ENCODE data around the gene ZIM2.

ZIM2 gene

GRCh38 chr19:56839652-56840450, 675 bp downstream of the ZIM2 start:
- DNase-seq (ENCODE audit: low read depth in 2 of 2, low spot score in 1 of 2), result no peak

DNA sequence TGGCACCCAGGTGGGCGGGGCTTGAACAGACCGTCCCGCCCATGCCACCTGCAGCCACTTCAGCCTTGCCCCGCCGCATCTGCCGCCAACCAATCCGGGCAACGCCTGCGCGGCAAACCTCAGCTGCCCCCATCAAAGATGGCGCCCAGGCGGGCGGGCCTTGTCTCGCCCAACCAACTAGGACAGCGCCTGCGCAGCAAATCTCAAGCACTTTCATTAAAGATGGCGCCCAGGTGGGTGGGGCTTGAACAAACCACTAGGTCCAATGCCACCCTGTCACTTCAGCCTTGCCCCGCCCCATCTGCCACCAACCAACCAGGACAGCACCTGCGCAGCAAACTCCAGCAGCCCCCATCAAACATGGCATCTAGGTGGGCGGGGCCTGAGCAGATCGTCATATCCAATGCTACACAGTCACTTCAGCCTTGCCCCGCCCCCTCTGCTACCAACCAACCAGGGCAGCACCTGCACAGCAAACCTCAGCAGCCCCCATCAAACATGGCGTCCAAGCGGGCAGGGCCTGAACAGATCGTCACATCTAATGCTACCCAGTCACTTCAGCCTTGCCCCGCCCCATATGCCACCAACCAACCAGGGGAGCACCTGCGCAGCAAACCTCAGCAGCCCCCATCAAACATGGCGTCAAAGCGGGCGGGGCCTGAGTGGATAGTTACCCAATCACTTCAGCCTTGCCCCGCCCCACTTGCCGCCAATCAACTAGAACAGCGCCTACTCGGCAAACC, 1.4 kb downstream of the ZIM2 start:
- DNase-seq (ENCODE audit: low read depth in 2 of 2, low spot score in 1 of 2), result peak in 1 of 2 donors; percentile 2

DNA sequence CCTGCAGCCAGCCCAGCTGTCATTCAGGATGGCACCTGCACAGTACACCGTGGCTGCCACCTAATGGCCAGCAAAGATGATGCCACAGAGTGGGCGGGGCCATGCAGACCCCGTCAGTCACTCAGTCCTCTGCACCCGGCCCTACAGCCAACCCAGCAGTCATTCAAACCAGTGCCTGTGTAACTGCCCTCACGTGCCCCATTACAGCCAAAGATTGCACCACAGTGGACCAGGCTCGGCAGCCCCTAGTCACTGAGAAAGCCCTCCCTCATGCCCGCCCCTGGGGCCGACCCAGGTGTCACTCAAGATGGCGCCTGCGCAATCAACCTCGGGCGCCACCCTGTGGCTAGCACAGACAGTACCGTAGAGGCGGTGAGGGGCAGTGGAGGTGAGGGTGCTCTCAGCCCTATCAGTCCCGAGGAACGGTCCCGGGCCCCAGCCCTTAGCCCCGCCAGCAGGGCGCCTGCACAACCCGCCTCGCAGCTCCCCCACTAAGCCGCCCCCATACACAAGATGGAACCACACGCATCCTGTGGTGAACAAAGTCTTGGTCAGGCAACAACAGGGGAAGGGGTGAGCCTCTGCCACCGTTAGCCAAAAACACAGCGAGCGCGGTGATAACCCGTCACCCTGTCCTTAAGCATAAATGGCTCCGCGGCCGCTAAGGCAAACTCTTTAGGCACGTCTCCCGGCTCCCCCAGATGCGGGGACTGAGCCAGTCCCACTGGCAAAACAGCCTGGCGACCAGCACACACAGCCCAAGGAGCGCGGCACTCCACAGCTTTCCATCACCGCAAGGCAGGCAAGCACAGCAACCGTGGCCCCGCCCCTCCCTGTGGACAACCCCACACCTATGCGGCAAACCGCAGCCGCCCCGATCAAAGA, 2.3 kb downstream of the ZIM2 start:
- DNase-seq (ENCODE audit: low read depth in 2 of 2, low spot score in 1 of 2), result no peak

DNA sequence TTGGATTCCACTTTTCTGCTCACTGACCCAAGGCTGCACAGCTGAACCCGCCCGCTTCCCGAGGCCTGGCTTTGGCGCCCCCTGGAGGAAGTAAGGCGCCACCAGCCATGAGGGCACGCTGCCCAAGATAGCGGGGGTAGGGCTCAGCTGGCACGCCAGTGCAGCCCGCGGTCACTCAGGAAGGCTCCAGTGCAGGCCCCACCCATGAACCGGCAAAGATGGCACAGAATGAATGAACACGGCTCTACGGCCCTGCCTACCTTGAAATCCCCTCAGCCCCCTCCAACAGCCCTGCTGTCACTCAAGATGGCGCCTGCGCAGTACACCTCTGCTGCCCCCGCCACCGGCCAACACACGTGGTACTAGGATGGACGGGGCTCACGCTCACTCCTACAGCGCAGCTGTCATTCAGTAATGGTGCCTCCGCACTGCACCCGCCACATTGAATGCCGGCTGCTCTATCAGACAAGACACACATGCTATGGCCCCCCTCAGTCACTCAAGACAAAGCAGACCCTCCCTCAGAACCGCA, 3.0 kb downstream of the ZIM2 start:
- DNase-seq (ENCODE audit: low read depth in 2 of 2, low spot score in 1 of 2), result no peak

DNA sequence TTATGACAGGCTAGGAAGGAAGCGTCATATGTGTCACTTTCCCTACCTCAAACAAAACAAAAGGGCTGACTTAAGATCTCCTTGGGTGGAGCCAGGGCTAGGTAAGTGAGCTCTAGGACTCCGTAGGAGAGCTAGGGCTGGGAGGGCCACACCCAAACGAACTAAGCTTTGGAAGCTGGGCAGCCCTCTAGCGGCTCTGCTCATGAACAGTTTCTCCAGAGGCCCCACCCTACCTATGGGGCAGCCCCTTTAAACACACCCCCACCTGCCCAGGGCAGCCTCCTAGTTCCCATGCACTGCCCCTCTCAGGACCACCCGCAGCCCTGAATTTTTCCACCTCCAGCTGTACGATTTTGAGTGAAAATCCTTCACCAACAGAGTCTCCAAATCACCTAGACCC, 3.5 kb downstream of the ZIM2 start:
- no peak for DNase-seq (ENCODE audit: low read depth in 2 of 2, low spot score in 1 of 2)

GRCh38 chr19:56836059-56836458, 4.5 kb downstream of the ZIM2 start:
- DNase-seq (ENCODE audit: low read depth in 2 of 2, low spot score in 1 of 2), result no peak

- no peak for DNase-seq (ENCODE audit: low read depth in 2 of 2, low spot score in 1 of 2)
Observed at GRCh38 chr19:56835401-56835800, 5.1 kb downstream of the ZIM2 start.

- no peak for DNase-seq (ENCODE audit: low read depth in 2 of 2, low spot score in 1 of 2)
Observed at GRCh38 chr19:56834564-56835375, 5.8 kb downstream of the ZIM2 start.

DNA sequence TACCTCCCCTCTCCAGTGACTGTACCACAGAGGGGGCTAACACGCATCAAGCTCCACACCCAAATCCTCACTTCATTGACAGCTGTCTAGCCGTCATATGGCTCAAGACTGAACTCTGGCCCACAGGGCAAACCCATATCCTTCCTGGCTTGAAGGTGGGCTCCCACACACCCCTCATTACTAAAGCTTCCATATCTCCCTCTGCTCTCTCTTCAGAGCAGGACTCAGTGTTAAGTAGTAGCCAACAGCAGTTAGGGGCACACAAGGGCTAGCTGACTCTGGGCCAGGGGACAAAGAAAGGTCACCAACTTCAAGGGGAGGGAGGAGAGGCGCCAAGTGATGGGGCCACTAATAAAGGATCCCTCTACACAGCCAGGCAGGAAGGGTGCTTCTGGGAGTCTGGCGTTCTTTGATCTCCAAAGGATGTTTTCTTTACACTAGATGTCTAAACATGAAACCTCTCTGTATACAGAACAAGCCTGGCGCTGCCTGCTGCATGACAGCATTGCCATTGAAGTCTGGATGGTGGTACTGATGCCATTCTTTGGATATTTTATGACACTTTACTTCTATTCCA, 8.1 kb downstream of the ZIM2 start:
- no peak for DNase-seq (ENCODE audit: low read depth in 2 of 2, low spot score in 1 of 2)

GRCh38 chr19:56831255-56831654, 9.3 kb downstream of the ZIM2 start:
- DNase-seq (ENCODE audit: low read depth in 2 of 2, low spot score in 1 of 2), result no peak

DNA sequence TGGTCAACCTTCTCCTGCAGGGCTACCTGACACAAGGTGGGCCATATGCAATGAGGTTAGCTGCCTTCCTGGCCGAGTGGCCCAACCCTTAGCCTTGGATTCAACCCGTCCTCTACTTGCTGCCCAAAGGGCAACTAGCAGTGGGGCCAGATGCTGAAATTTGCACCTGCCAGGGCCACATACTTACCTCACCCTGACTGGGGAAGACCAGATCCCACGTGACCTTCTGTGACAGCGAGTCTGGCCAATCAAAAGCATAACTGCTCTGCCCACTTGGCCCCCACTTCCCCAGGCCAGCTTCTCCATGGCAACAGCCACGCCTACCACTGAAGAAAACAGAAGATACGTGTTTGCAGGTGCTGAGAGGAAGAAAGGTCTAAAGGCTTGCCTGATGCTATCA, 10.9 kb downstream of the ZIM2 start:
- DNase-seq (ENCODE audit: low read depth in 2 of 2, low spot score in 1 of 2), result no peak

DNA sequence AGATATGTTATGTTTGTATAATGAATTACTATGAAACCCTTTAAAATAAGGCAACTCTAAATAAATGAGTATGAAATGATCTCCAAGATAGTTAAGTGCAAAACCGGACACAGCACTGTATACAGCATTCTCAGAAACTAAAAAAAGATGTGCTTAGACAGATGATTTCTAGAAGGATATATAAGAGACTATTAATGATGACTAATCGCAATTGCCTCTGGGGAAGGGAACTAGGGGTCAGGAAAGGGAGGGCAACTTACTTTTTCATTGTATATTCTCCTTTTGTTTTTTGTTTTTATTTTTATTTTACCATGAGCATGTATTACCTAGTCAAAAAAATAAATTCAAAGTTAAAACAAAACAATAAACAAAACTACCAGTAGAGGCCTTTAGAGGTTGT, 12.8 kb downstream of the ZIM2 start:
- DNase-seq (ENCODE audit: low read depth in 2 of 2, low spot score in 1 of 2), result no peak

DNA sequence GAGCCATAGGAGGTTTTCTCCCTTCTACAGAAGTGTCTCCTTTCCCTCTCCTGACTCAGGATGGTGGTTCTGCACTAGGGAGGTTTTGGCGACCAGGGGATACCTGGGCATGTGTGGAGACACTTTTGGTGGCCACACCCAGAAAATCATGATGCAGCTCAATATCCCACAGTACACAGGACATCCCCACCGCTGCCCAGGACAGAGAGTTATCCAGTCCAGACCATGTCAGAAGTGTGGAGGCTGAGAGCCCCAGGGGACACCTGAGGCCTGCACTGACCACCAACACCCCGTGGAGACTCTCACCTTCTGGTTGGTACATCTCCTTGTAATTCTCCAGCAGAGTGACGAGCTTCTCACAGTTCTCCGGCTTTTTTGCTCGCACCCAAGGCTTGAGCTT, 16.6 kb downstream of the ZIM2 start:
- DNase-seq (ENCODE audit: low read depth in 2 of 2, low spot score in 1 of 2), result no peak

GRCh38 chr19:56823417-56823816, 17.1 kb downstream of the ZIM2 start:
- DNase-seq (ENCODE audit: low read depth in 2 of 2, low spot score in 1 of 2), result no peak

DNA sequence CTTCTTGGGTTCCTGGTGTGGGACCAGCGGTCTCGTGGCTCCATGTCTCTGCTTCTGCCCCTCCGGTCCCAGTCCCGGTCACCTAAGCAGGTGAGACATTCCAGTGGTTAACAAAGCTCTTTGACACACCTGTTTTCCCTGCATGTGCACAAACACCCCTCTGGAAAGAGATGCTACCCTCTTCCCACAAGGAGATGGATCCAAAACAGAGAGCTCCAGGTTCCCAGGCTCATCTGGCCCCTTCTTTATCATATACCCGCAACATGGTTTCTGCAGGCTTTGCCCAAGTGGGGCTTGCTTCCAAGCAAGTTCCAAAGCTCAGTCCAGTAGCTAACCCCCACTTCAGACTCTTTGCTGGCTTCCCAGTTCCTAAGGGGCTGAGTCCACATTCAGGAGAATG, 17.8 kb downstream of the ZIM2 start:
- DNase-seq (ENCODE audit: low read depth in 2 of 2, low spot score in 1 of 2), result no peak

- no peak for DNase-seq (ENCODE audit: low read depth in 2 of 2, low spot score in 1 of 2)
Observed at GRCh38 chr19:56821675-56822074, 18.9 kb downstream of the ZIM2 start.

DNA sequence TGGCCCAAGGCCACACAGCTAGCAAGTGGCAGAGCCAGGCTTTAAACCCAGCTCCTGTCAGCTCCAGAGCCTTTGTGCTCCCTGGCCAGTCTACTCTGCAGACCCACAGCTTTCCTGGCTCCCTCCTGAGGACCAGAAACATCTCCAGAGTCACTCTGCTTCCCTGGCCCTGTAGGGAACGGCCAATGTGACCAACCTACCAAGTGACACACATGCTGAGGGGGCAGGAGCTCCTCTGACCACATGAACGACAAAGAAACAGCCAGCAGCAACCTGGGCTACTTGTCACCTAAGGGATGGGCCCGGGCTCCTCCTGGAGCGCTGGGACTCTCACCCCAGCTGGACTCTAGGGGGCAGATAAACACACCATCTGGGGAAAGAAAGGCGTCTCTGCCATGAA, 19.3 kb downstream of the ZIM2 start:
- no peak for DNase-seq (ENCODE audit: low read depth in 2 of 2, low spot score in 1 of 2)

GRCh38 chr19:56819166-56819565, 21.4 kb downstream of the ZIM2 start:
- no peak for DNase-seq (ENCODE audit: low read depth in 2 of 2, low spot score in 1 of 2)

- DNase-seq (ENCODE audit: low read depth in 2 of 2, low spot score in 1 of 2), result no peak
Observed at GRCh38 chr19:56814656-56815055, 25.9 kb downstream of the ZIM2 start.

DNA sequence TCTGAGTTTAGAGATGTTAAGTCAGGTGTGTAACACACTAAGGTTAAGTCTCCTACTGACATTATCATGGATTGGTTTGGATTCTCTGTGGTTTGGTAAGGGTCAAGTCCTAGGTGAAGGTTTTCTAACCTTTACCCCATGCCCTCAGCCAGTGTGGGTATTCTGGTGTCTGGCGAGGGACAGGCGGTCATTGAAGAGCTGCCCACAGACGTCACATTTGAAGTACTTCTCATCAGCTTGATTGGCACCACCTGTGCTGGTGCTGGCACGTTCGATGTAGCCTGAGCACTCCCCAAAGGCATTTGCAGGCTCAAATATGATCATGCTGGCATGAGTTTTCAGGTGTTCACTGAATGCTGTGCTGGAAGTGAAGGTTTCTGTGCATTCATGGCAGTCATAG, 27.0 kb downstream of the ZIM2 start:
- no peak for DNase-seq (ENCODE audit: low read depth in 2 of 2, low spot score in 1 of 2)
